MCF 10A (cell line): ENCODE measurements around the gene GRIK1. TPM values are rescaled to one million over a fixed set of nuclear protein-coding genes. Genes with fewer than 3 reads are reported as not detected.

Source experiments
- BruUV-seq: library from RNA; stranded (reverse); fragments of 400-500 nt; replicated peaks from 2 replicates; lab custom pipeline; 2021; lab: Mats Ljungman, UMichigan
- CTCF ChIA-PET: fragments of 300-600 bp; sonication (Branson Sonifier 250); formaldehyde crosslinking; extraction: SDS; loops from one replicate; lab custom pipeline; 2021; ENCODE audit warnings: antibody characterized with exemption, inconsistent platforms; lab: Yijun Ruan, JAX
- POLR2A ChIA-PET: fragments of 300-600, 350-650 bp; sonication (Branson Sonifier 250); formaldehyde crosslinking; extraction: SDS; loops from one replicate; lab custom pipeline; 2020; ENCODE audit warnings: antibody characterized with exemption, inconsistent platforms; lab: Yijun Ruan, JAX
- DNase-seq: peaks from one replicate; pipeline ENCODE4 v3.0.0-alpha.2; 2018; ENCODE audit not compliant: unreplicated experiment
- H3K27ac Mint-ChIP-seq: one replicate; pipeline ENCODE4 v1.8.0; 2022; ENCODE audit warnings: mild to moderate bottlenecking, low read depth, mixed read lengths; ENCODE audit not compliant: unreplicated experiment
- H3K27me3 Mint-ChIP-seq: one replicate; pipeline ENCODE4 v1.8.0; 2022; ENCODE audit warnings: mixed read lengths; ENCODE audit not compliant: insufficient read depth, unreplicated experiment
- H3K36me3 Mint-ChIP-seq: one replicate; pipeline ENCODE4 v1.8.0; 2022; ENCODE audit warnings: mild to moderate bottlenecking, moderate library complexity, mixed read lengths; ENCODE audit not compliant: insufficient read depth, unreplicated experiment
- H3K4me1 Mint-ChIP-seq: one replicate; pipeline ENCODE4 v1.8.0; 2022; ENCODE audit warnings: mixed read lengths; ENCODE audit not compliant: insufficient read depth, unreplicated experiment
- H3K4me3 Mint-ChIP-seq: one replicate; pipeline ENCODE4 v1.8.0; 2022; ENCODE audit warnings: mild to moderate bottlenecking, moderate library complexity, mixed read lengths; ENCODE audit not compliant: unreplicated experiment
- H3K9me3 Mint-ChIP-seq: one replicate; pipeline ENCODE4 v1.8.0; 2022; ENCODE audit warnings: mixed read lengths; ENCODE audit not compliant: unreplicated experiment
- intact Hi-C: fragments of 100-400 bp; cut with micrococcal nuclease; formaldehyde crosslinking; loops from 2 replicates; pipeline ENCODE4 v1.14.1; 2022
- total RNA-seq: library from RNA; stranded (reverse); gene quantifications from 2 replicates; pipeline ENCODE4 v1.2.3, GENCODE V29; 2022
- TF ChIP-seq, protein P1 (sequence below): fragments of 200-600 bp; IDR thresholded peaks from one replicate; pipeline ENCODE4 v1.8.0; 2022; ENCODE audit warnings: antibody characterized with exemption, mild to moderate bottlenecking; ENCODE audit not compliant: unreplicated experiment

The GRIK1 gene
- total RNA-seq, 1 experiment from 2014 or later = not detected

DNA sequence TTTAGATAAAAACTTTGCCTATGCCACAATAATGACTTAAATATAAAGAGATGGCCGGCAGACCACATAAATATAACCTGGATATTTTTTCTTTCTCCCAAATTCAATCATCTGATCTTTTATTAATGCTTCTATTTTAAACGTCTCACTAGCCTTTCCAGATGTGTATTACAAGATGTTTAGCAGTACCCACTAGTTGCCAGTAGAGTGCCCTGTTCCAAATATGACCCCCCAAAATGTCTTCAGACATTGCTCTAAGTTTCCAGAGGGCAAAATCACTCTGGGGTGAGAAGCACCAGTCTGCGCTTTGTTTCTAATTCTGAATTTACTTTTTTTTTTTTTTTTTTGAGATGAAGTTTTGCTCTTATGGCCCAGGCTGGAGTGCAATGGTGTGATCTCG is 268.1 kb downstream of the GRIK1 start:
- Mint-ChIP-seq H3K36me3 (no peaks in the 10 kb centered on the region), H3K27me3 (no peaks in the 10 kb centered on the region), H3K27ac (no peak overlapping the region), H3K4me3 (no peak overlapping the region), H3K9me3 (no peaks in the 10 kb centered on the region), H3K4me1 (no peaks in the 10 kb centered on the region)
- no TSS peak for BruUV-seq
- intact Hi-C loops = no loop called here
- DNase-seq = no peak
- ChIA-PET POLR2A (interaction anchor here (1.6 kb wide), 1 partner anchor 18 kb away, joined by 3 read pairs; no protein-coding TSS in a partner anchor), CTCF (interaction anchor here (0.7 kb wide), 1 partner anchor 438 kb away, joined by 3 read pairs; no protein-coding TSS in a partner anchor)
- TF ChIP-seq, protein P1, sequence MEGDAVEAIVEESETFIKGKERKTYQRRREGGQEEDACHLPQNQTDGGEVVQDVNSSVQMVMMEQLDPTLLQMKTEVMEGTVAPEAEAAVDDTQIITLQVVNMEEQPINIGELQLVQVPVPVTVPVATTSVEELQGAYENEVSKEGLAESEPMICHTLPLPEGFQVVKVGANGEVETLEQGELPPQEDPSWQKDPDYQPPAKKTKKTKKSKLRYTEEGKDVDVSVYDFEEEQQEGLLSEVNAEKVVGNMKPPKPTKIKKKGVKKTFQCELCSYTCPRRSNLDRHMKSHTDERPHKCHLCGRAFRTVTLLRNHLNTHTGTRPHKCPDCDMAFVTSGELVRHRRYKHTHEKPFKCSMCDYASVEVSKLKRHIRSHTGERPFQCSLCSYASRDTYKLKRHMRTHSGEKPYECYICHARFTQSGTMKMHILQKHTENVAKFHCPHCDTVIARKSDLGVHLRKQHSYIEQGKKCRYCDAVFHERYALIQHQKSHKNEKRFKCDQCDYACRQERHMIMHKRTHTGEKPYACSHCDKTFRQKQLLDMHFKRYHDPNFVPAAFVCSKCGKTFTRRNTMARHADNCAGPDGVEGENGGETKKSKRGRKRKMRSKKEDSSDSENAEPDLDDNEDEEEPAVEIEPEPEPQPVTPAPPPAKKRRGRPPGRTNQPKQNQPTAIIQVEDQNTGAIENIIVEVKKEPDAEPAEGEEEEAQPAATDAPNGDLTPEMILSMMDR = no peak

GRCh38 chr21:29670228-29670627 is 269.6 kb downstream of the GRIK1 start:
- no peaks in the 10 kb centered on the region for H3K36me3 Mint-ChIP-seq
- H3K4me1 Mint-ChIP-seq = no peaks in the 10 kb centered on the region
- ChIA-PET CTCF (interaction anchor here (0.6 kb wide), 1 partner anchor 127 kb away, joined by 3 read pairs; no protein-coding TSS in a partner anchor), POLR2A (no interaction called here)
- TF ChIP-seq, protein P1 = no peak
- no TSS peak for BruUV-seq
- no peaks in the 10 kb centered on the region for H3K27me3 Mint-ChIP-seq
- H3K9me3 Mint-ChIP-seq = no peaks in the 10 kb centered on the region
- H3K27ac Mint-ChIP-seq = no peak overlapping the region
- intact Hi-C loops = no loop called here
- DNase-seq = no peak
- no peak overlapping the region for H3K4me3 Mint-ChIP-seq

DNA sequence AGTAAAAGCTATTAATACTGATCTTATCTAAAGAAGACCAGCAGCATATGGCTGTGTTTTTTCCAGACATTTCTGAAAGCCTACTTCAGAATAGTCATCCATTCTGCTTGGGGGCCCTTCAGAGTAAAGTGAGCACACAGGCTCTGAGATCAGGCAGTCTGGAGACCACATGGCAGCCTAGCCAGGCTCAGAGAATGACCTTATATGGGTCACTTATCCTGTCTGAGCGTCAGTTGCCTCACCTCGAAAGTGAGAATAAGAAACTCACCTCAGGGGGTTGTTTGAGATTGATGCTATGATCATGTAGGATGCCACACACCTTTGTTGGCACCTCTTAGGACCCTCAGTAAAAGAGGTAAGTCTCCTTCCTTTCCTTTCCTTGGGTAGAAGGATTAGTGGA is 270.4 kb downstream of the GRIK1 start:
- Mint-ChIP-seq H3K27ac (no peak overlapping the region), H3K9me3 (no peaks in the 10 kb centered on the region), H3K36me3 (no peaks in the 10 kb centered on the region), H3K4me1 (no peaks in the 10 kb centered on the region), H3K4me3 (no peak overlapping the region), H3K27me3 (no peaks in the 10 kb centered on the region)
- no TSS peak for BruUV-seq
- CTCF ChIA-PET = no interaction called here
- TF ChIP-seq, protein P1 = no peak
- DNase-seq = no peak
- POLR2A ChIA-PET = no interaction called here
- intact Hi-C loops = no loop called here

- Mint-ChIP-seq H3K9me3 (no peaks in the 10 kb centered on the region), H3K36me3 (no peaks in the 10 kb centered on the region), H3K27me3 (no peaks in the 10 kb centered on the region), H3K4me1 (no peaks in the 10 kb centered on the region), H3K27ac (no peak overlapping the region), H3K4me3 (no peak overlapping the region)
- no peak for DNase-seq
- CTCF ChIA-PET = no interaction called here
- TF ChIP-seq, protein P1 = no peak
- intact Hi-C loops = no loop called here
- POLR2A ChIA-PET = no interaction called here
- no TSS peak for BruUV-seq
Measured at GRCh38 chr21:29667651-29668050, 272.1 kb downstream of the GRIK1 start.
